GM18505 (cell line): ENCODE data around the gene TAAR2.

Experiments used
- ATAC-seq: cut with Tn5 transposase; IDR thresholded peaks from one replicate; pipeline ENCODE4 v1.9.1; 2021; ENCODE audit not compliant: unreplicated experiment
- POLR2A ChIP-seq: IDR thresholded peaks from 4 replicates; pipeline ENCODE4 v1.6.1; 2011; ENCODE audit warnings: borderline replicate concordance; ENCODE audit not compliant: insufficient read depth, insufficient read length; ENCODE audit errors: extremely low read depth

Gene TAAR2

DNA sequence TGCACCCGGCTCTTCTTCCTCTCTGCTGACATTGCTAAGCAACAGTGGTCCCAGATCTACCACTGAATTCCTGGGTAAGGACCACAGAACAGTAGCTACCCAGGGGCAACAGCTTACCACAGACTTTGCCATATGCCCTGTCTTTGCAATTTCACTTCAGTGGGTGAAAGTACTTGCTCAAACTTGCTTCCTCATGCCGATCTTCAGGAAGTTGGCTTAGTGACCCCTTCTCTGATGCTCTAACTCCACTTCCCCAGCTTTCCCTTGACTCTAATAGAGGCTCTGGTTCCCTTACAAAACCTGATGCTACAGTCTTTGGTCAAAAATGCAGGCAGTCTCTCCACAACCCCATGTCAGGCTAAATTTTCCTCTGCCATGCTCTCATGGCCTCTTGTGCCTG lies 31.2 kb downstream of the TAAR2 start:
- no peak for ATAC-seq
- TF ChIP-seq POLR2A, result no peak

DNA sequence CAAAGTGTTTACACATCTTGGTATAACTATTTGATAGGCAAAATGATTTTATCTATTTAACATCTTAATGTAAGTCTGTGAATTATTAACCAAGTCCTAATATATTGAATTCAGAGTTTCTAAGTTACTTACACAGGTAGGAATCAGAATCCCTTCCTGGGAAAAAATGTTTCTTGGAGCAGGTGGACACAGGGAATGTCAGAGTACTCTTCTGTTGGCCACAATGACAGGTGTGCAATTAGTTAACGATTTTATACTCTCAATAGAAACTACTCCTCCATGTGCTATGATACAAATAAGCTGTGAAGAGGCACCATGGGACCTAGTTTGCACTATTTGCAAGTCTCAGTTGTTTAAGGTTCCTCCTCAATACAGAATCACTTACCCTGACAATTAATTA lies 33.7 kb downstream of the TAAR2 start:
- no peak for ATAC-seq
- no peak for TF ChIP-seq POLR2A

DNA sequence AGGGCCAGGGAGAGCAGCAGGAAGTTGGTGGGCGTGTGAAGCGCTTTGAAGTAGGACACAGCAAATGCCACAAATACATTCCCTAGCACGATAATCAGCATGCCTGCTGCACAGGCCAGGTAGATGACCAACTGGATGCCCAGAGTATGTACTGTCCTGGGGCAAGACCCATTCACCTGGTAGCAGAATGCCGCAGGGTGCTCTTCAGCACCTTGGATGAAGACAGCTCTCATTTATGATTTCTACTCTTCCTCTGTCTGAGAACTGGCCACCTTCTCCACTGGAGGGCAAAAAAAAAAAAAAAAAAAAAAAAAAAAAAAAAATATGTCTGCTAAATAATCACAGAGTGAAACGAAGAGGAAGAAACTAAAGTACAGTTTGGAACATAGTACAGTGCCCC lies 34.6 kb downstream of the TAAR2 start, which contains the start of gene TAAR5:
TSS of gene TAAR5 (minus strand) at position 288 of the 400 bp plus-strand sequence. CDS start at position 233, 55 bp downstream.
- no peak for TF ChIP-seq POLR2A
- ATAC-seq, result no peak

DNA sequence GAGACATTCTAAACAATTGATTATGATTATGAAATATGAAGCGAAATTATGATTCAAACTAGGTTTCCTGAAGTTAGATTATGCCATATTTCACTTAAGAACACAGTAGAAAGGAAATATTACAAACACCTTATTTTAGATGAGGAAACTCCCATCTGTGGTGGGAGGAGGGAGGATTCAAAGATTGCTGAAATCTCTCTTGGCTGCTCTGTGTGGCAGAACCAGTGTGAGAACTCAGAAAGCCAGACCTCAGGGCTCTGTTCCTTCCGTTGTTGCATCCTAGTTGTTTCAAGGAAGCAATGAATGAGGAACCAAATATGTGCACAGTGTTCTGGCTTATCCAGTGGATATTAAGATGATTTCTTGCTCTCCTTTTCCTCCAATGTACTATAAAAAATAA lies 36.7 kb downstream of the TAAR2 start:
- TF ChIP-seq POLR2A, result no peak
- ATAC-seq, result no peak

DNA sequence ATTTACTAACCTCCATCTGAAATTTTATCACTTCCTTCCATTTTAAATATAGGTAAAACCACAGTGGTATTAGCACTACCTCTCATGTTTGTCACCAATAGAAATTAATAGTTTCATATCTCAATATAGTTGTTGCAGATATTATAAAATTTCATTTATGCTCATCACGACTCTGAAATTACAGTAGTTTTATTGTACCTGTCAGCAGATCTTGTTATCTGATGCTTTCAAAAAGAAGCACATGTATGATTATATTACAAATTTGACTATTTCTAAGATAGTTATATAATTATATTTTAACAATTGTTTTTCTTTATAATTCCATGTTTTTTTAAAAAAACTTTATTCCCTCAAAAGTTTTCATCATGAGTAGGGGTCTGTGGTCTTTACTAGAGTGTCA lies 39.4 kb downstream of the TAAR2 start:
- TF ChIP-seq POLR2A, result no peak
- no peak for ATAC-seq

DNA sequence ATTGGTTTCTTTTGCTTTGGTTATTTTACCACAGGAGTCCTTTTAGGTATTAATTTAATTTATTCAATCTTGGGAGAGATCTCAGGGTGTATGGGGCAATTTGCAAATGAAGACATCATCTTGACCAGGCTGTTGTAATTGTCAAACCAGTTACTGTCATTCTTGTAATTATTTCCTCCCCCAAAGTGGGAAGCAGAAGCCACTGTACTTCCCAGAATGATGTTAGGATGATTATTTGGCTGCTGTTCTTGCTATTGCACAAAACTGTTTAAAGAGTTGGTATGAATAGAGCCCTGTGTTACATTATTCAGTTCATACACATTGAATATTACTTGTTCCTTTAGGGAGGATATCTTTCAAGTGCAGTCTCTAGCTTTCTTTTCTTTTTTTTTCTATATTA lies 52.3 kb downstream of the TAAR2 start:
- no peak for ATAC-seq
- TF ChIP-seq POLR2A, result no peak

GRCh38 chr6:132570221-132570777 lies 53.8 kb downstream of the TAAR2 start, which contains the start of gene TAAR6:
TAAR6 (plus strand) TSS chr6:132570322; CDS start chr6:132570322, 0 bp downstream.
- ATAC-seq, result no peak
- no peak for TF ChIP-seq POLR2A

- no peak for ATAC-seq
- TF ChIP-seq POLR2A, result no peak
These were observed 54.9 kb downstream of the TAAR2 start for GRCh38 chr6:132569170-132569569.

- no peak for ATAC-seq
- no peak for TF ChIP-seq POLR2A
These were observed 55.5 kb downstream of the TAAR2 start for GRCh38 chr6:132568611-132569010.

- TF ChIP-seq POLR2A, result no peak
- ATAC-seq, result no peak
These were observed 56.5 kb downstream of the TAAR2 start for GRCh38 chr6:132567566-132567965.
